Urinary bladder (tissue), 4 donors: ENCODE data around the gene CAPN11. TPM values are rescaled to one million over a fixed set of nuclear protein-coding genes. Genes with fewer than 3 reads are reported as not detected.
"Not testable (repeated sequence)": the region's sequence is repeated elsewhere in the genome, so short reads cannot be mapped to it uniquely, and the experiment has no call there.

ENCODE experiments used
- DNase-seq: peaks from one replicate; pipeline ENCODE4 v3.0.0-alpha.2; 2015; ENCODE audit errors: extremely low spot score
- H3K27ac ChIP-seq: one replicate; pipeline ENCODE4 v1.5.1; 2013; ENCODE audit warnings: low read depth, mild to moderate bottlenecking, moderate library complexity
- H3K36me3 ChIP-seq: one replicate; pipeline ENCODE4 v1.6.1; 2013; ENCODE audit warnings: mild to moderate bottlenecking, moderate library complexity; ENCODE audit not compliant: insufficient read depth
- H3K4me1 ChIP-seq: one replicate; pipeline ENCODE4 v1.6.1; 2013; ENCODE audit warnings: mild to moderate bottlenecking, moderate library complexity; ENCODE audit not compliant: insufficient read depth
- H3K4me3 ChIP-seq: one replicate; pipeline ENCODE4 v1.5.1; 2013; ENCODE audit warnings: low read depth, low read length
- WGBS: extraction: QIAGEN DNeasy Blood & Tissue Kit; methylation state at CpG from one replicate; pipeline ENCODE4 v1.1.7; 2013; 5-methylcytosine and 5-hydroxymethylcytosine counted together
- polyA plus RNA-seq: library from polyadenylated mRNA; stranded (reverse); fragments of 200-250 nt; gene quantifications from one replicate; pipeline ENCODE4 v1.2.3, GENCODE V29; 2013
- total RNA-seq: library from RNA; depleted of rRNA; stranded (reverse); fragments of >200 nt; gene quantifications from one replicate; pipeline ENCODE4 v1.2.3, GENCODE V29; 2014
- donor health status: healthy with polysubstance abuse.
- donor health status: healthy.

CAPN11 gene
- total and polyA plus RNA-seq, 2 donors: 0.53 to 1.1 TPM

DNA sequence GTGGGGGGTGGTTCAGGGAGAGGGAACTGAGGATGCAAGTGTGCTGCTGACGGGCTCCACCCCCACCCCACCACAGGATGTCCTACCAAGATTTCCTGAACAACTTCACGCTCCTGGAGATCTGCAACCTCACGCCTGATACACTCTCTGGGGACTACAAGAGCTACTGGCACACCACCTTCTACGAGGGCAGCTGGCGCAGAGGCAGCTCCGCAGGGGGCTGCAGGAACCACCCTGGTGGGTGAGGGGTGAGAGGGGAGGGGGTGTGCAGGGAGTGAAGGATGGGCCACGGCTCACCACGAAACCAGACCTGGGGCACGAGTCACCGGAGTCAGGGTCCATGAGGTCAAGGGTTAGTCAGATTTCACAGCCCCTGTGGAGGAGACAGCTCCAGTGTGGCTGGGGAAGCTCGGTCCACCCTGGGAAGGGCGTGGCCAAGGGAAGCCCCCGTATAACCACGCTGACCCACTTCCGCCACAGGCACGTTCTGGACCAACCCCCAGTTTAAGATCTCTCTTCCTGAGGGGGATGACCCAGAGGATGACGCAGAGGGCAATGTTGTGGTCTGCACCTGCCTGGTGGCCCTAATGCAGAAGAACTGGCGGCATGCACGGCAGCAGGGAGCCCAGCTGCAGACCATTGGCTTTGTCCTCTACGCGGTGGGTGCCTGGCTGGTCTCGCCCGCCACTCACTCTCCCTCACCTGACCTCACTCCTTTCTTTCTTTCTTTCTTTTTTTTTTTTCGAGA lies 18.3 kb downstream of the CAPN11 start:
- Histone ChIP-seq H3K27ac (no peak overlapping the region), H3K36me3 (no peaks in the 10 kb centered on the region), H3K4me1 (peaks cover 1% of the 10 kb centered on the region), H3K4me3 (no peak overlapping the region)
- DNase-seq: no peak
- WGBS: 72% methylated on average over 24 of the region's 24 CpGs

- DNase-seq: no peak
- H3K36me3 ChIP-seq: no peaks in the 10 kb centered on the region
- peaks cover 1% of the 10 kb centered on the region for H3K4me1 ChIP-seq
- no peak overlapping the region for H3K4me3 ChIP-seq
- H3K27ac ChIP-seq: no peak overlapping the region
- whole genome bisulfite sequencing: 63% methylated on average over 13 of the region's 13 CpGs
These were observed 19.2 kb downstream of the CAPN11 start for GRCh38 chr6:44177691-44178423.

DNA sequence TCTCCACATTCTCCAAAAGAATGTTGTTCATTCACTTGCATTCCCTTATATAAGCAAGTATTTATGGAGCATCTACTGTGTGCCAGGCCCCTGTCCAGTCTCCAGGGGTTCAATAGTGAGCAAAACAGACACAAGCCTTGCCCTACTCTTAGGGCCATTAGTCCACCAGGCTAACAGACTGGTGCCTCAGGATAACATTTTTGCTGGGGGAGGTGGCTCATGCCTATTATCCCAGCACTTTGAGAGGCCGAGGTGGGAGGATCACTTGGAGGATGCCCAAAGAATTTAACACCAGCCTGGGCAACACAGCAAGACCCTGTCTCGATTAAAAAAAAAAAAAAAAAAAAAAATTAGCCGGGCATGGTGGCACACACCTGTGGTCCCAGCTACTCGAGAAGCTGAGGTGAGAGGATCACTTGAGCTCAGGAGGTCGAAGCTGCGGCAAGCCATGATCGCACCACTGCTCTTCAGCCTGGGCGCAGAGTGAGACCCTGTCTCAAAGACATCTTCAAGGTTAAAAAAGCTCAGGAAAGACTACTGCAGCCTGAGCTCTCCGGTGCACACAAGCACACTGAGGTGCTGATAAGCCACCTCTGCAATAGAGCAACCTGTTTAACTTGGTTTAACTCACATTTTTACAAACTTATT lies 19.9 kb downstream of the CAPN11 start:
- Histone ChIP-seq H3K4me3 (no peak overlapping the region), H3K36me3 (no peaks in the 10 kb centered on the region), H3K27ac (no peak overlapping the region), H3K4me1 (peaks cover 1% of the 10 kb centered on the region)
- no peak for DNase-seq
- 88% methylated on average over 9 of the region's 9 CpGs for WGBS

DNA sequence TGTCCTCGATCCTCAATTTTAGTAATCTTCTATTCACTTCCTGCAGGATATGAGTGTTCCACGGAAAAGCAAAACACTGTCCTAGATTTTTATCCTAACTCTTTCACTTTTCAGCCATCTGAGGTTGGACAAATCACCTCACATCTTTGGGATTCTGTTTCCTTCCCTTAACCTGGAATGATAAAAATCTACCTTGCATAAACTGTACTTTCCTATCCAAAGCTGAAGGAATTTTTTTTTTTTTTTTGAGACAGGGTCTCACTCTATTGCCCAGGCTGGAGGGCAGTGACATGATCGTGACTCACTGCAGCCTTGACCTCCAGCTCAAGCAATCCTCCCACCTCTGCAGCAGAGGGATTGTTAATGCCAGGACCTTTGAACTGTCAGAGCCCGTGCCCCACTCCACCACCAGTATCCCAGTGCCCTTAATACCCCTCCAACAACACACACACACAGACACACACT lies 20.5 kb downstream of the CAPN11 start:
- H3K27ac ChIP-seq: no peak overlapping the region
- no peak overlapping the region for H3K4me3 ChIP-seq
- DNase-seq: no peak
- no peaks in the 10 kb centered on the region for H3K36me3 ChIP-seq
- H3K4me1 ChIP-seq: peaks cover 1% of the 10 kb centered on the region
- 60% methylated on average over 4 of the region's 4 CpGs for WGBS

- Histone ChIP-seq H3K27ac (no peak overlapping the region), H3K4me3 (no peak overlapping the region), H3K4me1 (peaks cover 1% of the 10 kb centered on the region), H3K36me3 (no peaks in the 10 kb centered on the region)
- WGBS: 94% methylated on average over 7 of the region's 7 CpGs
- no peak for DNase-seq
These were observed 21.0 kb downstream of the CAPN11 start for GRCh38 chr6:44179648-44180047.

GRCh38 chr6:44180406-44180805 lies 21.8 kb downstream of the CAPN11 start:
- WGBS: 92% methylated on average over 4 of the region's 4 CpGs
- Histone ChIP-seq H3K4me1 (peaks cover 1% of the 10 kb centered on the region), H3K27ac (no peak overlapping the region), H3K4me3 (no peak overlapping the region), H3K36me3 (no peaks in the 10 kb centered on the region)
- no peak for DNase-seq

- no peak for DNase-seq
- Histone ChIP-seq H3K27ac (no peak overlapping the region), H3K4me1 (peaks cover 1% of the 10 kb centered on the region), H3K36me3 (no peaks in the 10 kb centered on the region), H3K4me3 (no peak overlapping the region)
- 92% methylated on average over 4 of the region's 4 CpGs for WGBS
These were observed 22.3 kb downstream of the CAPN11 start for GRCh38 chr6:44180886-44181285.

DNA sequence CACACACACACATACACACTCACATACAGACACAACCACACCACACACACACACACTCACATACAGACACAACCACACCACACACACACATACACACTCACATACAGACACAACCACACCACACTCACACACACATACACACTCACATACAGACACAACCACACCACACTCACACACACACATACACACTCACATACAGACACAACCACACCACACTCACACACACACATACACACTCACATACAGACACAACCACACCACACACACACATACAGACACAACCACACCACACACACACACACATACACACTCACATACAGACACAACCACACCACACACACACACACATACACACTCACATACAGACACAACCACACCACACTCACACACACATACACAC lies 23.2 kb downstream of the CAPN11 start:
- not testable (repeated sequence) for DNase-seq, H3K27ac ChIP-seq, H3K36me3 ChIP-seq, H3K4me1 ChIP-seq, H3K4me3 ChIP-seq

GRCh38 chr6:44182911-44183390 lies 24.3 kb downstream of the CAPN11 start:
- Histone ChIP-seq H3K4me3 (no peak overlapping the region), H3K4me1 (no peaks in the 10 kb centered on the region), H3K27ac (no peak overlapping the region), H3K36me3 (no peaks in the 10 kb centered on the region)
- no peak for DNase-seq
- WGBS: 94% methylated on average over 4 of the region's 4 CpGs

GRCh38 chr6:44183783-44184182 lies 25.2 kb downstream of the CAPN11 start:
- WGBS: 65% methylated on average over 9 of the region's 9 CpGs
- Histone ChIP-seq H3K36me3 (no peaks in the 10 kb centered on the region), H3K4me1 (no peaks in the 10 kb centered on the region), H3K4me3 (no peak overlapping the region), H3K27ac (no peak overlapping the region)
- DNase-seq: no peak

DNA sequence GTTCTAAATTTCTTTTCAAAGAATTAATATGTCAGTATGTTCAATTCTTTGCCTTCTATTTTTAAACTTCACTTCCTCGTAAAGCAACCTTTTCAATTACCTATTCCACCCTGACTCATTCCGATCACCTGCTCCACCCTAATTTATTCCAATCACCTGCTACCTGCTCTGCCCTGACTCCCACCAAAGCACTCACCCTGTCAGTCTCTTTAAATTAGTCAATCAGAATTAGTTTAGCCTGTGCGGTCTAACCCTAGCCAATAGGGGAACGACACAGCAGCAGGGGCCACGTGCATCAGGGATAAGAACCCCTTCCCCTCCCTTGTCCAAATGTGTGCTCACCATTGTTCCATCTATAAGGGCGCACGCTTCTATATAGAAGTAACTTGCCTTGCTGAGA lies 26.7 kb downstream of the CAPN11 start:
- 74% methylated on average over 7 of the region's 7 CpGs for WGBS
- not testable (repeated sequence) for H3K27ac ChIP-seq

DNA sequence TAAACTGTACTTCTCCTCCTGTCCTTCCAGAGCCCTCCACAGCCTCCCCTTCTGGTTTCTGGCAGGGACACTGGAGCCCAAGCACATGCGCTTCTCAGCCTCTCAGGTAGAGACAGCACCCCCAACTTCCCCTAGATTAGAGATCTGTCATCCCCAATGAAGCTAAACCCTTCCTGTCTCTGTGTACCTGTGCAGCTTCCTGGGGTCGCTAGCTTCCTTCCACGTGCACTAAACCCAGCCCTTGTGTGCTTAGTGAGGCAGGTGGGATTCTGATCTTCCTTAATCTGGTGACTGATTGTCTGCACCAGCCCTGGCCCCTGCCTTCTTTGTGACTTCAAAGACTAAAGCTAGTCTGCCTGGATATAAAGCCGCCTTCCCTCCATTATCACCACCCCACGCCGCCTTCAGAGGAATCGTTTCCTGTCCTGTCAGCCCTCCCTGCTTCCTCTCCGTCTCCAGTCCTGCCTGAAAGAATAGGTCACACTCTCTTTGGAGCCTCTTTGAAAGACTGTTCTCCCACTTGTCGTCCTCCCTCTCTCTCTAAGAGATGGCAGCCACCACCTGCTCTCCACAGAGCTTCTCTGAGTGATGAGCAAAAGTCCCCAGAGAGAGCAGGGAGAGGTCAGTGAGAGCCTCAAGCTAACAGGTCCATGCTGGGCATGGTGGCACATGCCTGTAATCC lies 27.5 kb downstream of the CAPN11 start:
- 34% methylated on average over 9 of the region's 9 CpGs for WGBS
- no peak for DNase-seq
- Histone ChIP-seq H3K4me3 (no peak overlapping the region), H3K4me1 (no peaks in the 10 kb centered on the region), H3K36me3 (no peaks in the 10 kb centered on the region), H3K27ac (no peak overlapping the region)

More for the DNA sequence above, 26.7 kb downstream of the CAPN11 start:
- not testable (repeated sequence) for H3K4me3 ChIP-seq, DNase-seq, H3K36me3 ChIP-seq, H3K4me1 ChIP-seq

DNA sequence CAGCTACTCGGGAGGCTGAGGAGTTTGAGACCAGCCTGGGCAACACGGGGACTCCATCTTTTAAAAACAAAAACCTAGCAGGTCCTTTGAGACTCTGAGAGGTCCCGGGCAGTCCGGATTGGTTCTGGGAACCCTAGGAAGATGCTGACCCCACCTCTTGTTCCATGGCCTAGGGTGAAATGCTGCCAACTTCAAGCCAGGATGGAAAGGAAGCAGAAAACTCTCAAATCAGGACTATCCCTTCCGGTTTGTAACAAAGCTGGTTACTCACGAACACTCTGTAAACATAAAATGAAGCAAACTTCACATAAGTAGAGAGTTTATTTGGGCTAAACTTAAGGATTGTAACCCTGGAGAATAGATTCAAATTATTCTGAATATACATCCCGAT lies 28.0 kb downstream of the CAPN11 start:
- H3K36me3 ChIP-seq: no peaks in the 10 kb centered on the region
- DNase-seq: no peak
- no peak overlapping the region for H3K4me3 ChIP-seq
- H3K4me1 ChIP-seq: no peaks in the 10 kb centered on the region
- 77% methylated on average over 7 of the region's 7 CpGs for WGBS
- H3K27ac ChIP-seq: no peak overlapping the region
